ENCODE measurements around the gene ALAD.
A peak's percentile ranks its signal among the peaks of the same experiment; 100 is the strongest.

ALAD gene

DNA sequence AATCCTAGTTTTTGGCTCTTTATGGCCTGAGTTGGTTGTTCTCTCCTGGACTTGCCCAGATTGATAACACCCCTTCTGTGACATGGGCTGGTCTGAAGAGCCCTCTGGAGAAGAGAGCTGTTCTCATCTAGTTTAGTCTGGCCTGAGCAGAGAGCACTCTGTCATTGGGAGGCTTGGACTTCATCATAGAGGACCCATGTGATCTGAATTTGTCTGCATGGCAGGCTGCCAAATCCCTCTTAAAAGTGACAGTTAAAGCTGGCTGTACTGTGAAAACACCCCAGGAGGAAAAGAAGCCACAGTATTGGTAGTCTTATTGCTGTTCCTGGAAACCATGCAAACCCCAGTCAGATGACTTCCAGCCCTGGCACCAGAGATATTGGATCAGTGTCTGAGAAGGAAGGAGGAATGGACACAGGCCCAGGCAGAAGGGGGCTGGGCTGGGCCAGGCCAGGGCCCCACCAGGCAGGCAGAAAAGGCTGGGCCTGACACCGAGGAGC, 57.3 kb downstream of the ALAD start:
- H3K4me1 Mint-ChIP-seq (ENCODE audit: low read depth in 2 of 2), result peaks cover 9 to 14% of the 10 kb centered on the region in 2 donors

GRCh38 chr9:113341712-113342410, 59.2 kb downstream of the ALAD start:
- Mint-ChIP-seq H3K27ac (no peak overlapping the region), H3K4me1 (ENCODE audit: low read depth in 2 of 2) (peaks cover 9 to 14% of the 10 kb centered on the region in 2 donors), H3K36me3 (ENCODE audit: insufficient read depth) (no peaks in the 10 kb centered on the region), H3K4me3 (peak overlapping the region; percentile 9 to 84), H3K9me3 (no peaks in the 10 kb centered on the region), H3K27me3 (peaks cover 6 to 12% of the 10 kb centered on the region in 2 donors)
- no peak for ATAC-seq (replicated peaks)
- DNase-seq, result no peak

More for the DNA sequence above, 57.3 kb downstream of the ALAD start:
- DNase-seq (no peak), ATAC-seq (replicated peaks) (no peak)
- no peaks in the 10 kb centered on the region for H3K9me3 Mint-ChIP-seq
- H3K36me3 Mint-ChIP-seq (ENCODE audit: insufficient read depth), result no peaks in the 10 kb centered on the region
- H3K27me3 Mint-ChIP-seq, result peaks cover 5 to 9% of the 10 kb centered on the region in 2 donors
- H3K27ac Mint-ChIP-seq, result no peak overlapping the region
- H3K4me3 Mint-ChIP-seq, result no peak overlapping the region

- ATAC-seq (replicated peaks) (peak; percentile 98), DNase-seq (peak; percentile 62 to 75 (median 66))
- Mint-ChIP-seq H3K36me3 (ENCODE audit: insufficient read depth) (no peaks in the 10 kb centered on the region), H3K4me3 (peak within 1 kb of the TSS; percentile 83 to 84), H3K4me1 (ENCODE audit: low read depth in 2 of 2) (peaks cover 9 to 14% of the 10 kb centered on the region in 2 donors), H3K27ac (peak within 1 kb of the TSS; percentile 75 to 76), H3K9me3 (no peaks in the 10 kb centered on the region), H3K27me3 (peaks cover 6 to 12% of the 10 kb centered on the region in 2 donors)
Observed at GRCh38 chr9:113340011-113340699, 60.9 kb downstream of the ALAD start, which contains the start of gene WDR31. TSS of gene WDR31 (minus strand) at chr9:113340275. CDS start at chr9:113332022, 8,253 bp downstream.

DNA sequence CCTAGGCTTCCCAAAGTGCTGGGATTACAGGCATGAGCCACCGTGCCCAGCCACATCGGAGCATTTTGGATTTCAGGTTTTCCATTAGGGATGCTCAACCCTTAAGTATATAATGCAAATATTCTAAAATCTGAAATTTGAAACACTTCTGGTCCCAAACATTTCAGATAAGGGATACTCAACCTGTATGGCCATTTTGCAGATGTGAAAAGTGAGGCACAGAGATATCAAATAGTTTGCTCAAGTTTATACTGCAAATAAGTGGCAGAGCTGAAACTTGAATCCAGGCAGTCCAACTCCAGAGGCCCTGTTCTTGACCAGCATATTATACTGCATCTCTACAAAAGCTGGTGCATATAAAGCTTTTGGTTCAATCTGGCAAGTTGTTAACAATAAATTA, 63.4 kb downstream of the ALAD start:
- H3K27ac Mint-ChIP-seq, result no peak overlapping the region
- ATAC-seq (replicated peaks) (no peak), DNase-seq (no peak)
- no peaks in the 10 kb centered on the region for H3K9me3 Mint-ChIP-seq
- H3K27me3 Mint-ChIP-seq, result peaks cover 6 to 12% of the 10 kb centered on the region in 2 donors
- peaks cover 9 to 14% of the 10 kb centered on the region in 2 donors for H3K4me1 Mint-ChIP-seq (ENCODE audit: low read depth in 2 of 2)
- H3K36me3 Mint-ChIP-seq (ENCODE audit: insufficient read depth), result no peaks in the 10 kb centered on the region
- no peak overlapping the region for H3K4me3 Mint-ChIP-seq

Data from effector memory CD8-positive, alpha-beta T cell (primary cell).